ENCODE data around the gene SPEG. TPM values are rescaled to one million over a fixed set of nuclear protein-coding genes. Genes with fewer than 3 reads are reported as not detected.

SPEG gene
- total RNA-seq, 2 donors from 2014 or later = 2.9 to 3.6 TPM

- no peak overlapping the region for H3K27ac ChIP-seq
- H3K4me1 ChIP-seq = peaks cover 16% of the 10 kb centered on the region
- H3K27me3 ChIP-seq = peaks cover 0 to 19% of the 10 kb centered on the region in 2 donors
- 3 to 4% methylated on average over 35 to 52 of the region's 70 CpGs for WGBS, 2 donors
- intact Hi-C loops (cut with DNase I) = no loop called here
- H3K4me3 ChIP-seq = no peak overlapping the region
- TF ChIP-seq POLR2A (IDR thresholded peaks at IDR 0.05) (no peak), CTCF (IDR thresholded peaks at IDR 0.05) (no peak)
- no peaks in the 10 kb centered on the region for H3K36me3 ChIP-seq (replicated peaks in 1 of 2; ENCODE audit: insufficient read depth in 1 of 2, low read depth in 2 of 2)
- DNase-seq (no peak), ATAC-seq (no peak)
- H3K9me3 ChIP-seq = no peaks in the 10 kb centered on the region
Observed at GRCh38 chr2:219522111-219523030, 87.7 kb downstream of the SPEG start.

GRCh38 chr2:219523031-219523671 lies 88.5 kb downstream of the SPEG start:
- no peak for TF ChIP-seq POLR2A (IDR thresholded peaks at IDR 0.05)
- TF ChIP-seq CTCF (IDR thresholded peaks at IDR 0.05) = no peak
- Histone ChIP-seq H3K4me1 (peaks cover 17% of the 10 kb centered on the region), H3K27me3 (peaks cover 0 to 23% of the 10 kb centered on the region in 2 donors), H3K4me3 (no peak overlapping the region), H3K27ac (no peak overlapping the region), H3K9me3 (no peaks in the 10 kb centered on the region), H3K36me3 (replicated peaks in 1 of 2; ENCODE audit: insufficient read depth in 1 of 2, low read depth in 2 of 2) (no peaks in the 10 kb centered on the region)
- DNase-seq (no peak), ATAC-seq (no peak)
- WGBS, 2 donors = 19 to 36% methylated on average over 22 to 23 of the region's 24 CpGs
- intact Hi-C loops (cut with DNase I) = no loop called here

GRCh38 chr2:219524817-219525216 lies 90.2 kb downstream of the SPEG start:
- 75 to 100% methylated on average over 2 of the region's 2 CpGs for WGBS, 2 donors
- ATAC-seq = no peak

GRCh38 chr2:219525533-219526232 lies 91.0 kb downstream of the SPEG start:
- intact Hi-C loops (cut with DNase I) = loop anchor here (5.0 kb wide), 2 partner anchors 48 to 118 kb away; no protein-coding TSS in a partner anchor
- Histone ChIP-seq H3K27me3 (peaks cover 0 to 33% of the 10 kb centered on the region in 2 donors), H3K4me1 (peaks cover 23% of the 10 kb centered on the region), H3K9me3 (no peaks in the 10 kb centered on the region), H3K27ac (no peak overlapping the region), H3K36me3 (replicated peaks in 1 of 2; ENCODE audit: insufficient read depth in 1 of 2, low read depth in 2 of 2) (no peaks in the 10 kb centered on the region), H3K4me3 (no peak overlapping the region)
- WGBS, 2 donors = 26 to 46% methylated on average over 6 to 9 of the region's 9 CpGs
- DNase-seq (no peak), ATAC-seq (no peak)
- TF ChIP-seq CTCF (IDR thresholded peaks at IDR 0.05) (no peak), POLR2A (IDR thresholded peaks at IDR 0.05) (no peak)

More at GRCh38 chr2:219524817-219525216, 90.2 kb downstream of the SPEG start:
- TF ChIP-seq POLR2A (IDR thresholded peaks at IDR 0.05) (no peak), CTCF (IDR thresholded peaks at IDR 0.05) (no peak)
- no peak overlapping the region for H3K4me3 ChIP-seq
- H3K27ac ChIP-seq = no peak overlapping the region
- H3K36me3 ChIP-seq (replicated peaks in 1 of 2; ENCODE audit: insufficient read depth in 1 of 2, low read depth in 2 of 2) = no peaks in the 10 kb centered on the region
- intact Hi-C loops (cut with DNase I) = loop anchor here (5.0 kb wide), 2 partner anchors 48 to 118 kb away; no protein-coding TSS in a partner anchor
- DNase-seq = no peak
- H3K4me1 ChIP-seq = peaks cover 18% of the 10 kb centered on the region
- H3K9me3 ChIP-seq = no peaks in the 10 kb centered on the region
- peaks cover 0 to 31% of the 10 kb centered on the region in 2 donors for H3K27me3 ChIP-seq

Data from body of pancreas (tissue), 4 donors.